ENCODE results near the gene SLC12A6.
A peak's percentile ranks its signal among the peaks of the same experiment; 100 is the strongest.

Gene SLC12A6

GRCh38 chr15:34327906-34328305 is 9.7 kb downstream of the SLC12A6 start:
- FAIRE-seq: peak; percentile 8

GRCh38 chr15:34325368-34325767 is 12.2 kb downstream of the SLC12A6 start:
- no peak for FAIRE-seq

- FAIRE-seq: peak; percentile 28
Observed at GRCh38 chr15:34324933-34325332, 12.6 kb downstream of the SLC12A6 start.

- FAIRE-seq: no peak
Observed at GRCh38 chr15:34323217-34323616, 14.4 kb downstream of the SLC12A6 start.

GRCh38 chr15:34318277-34319079 is 19.1 kb downstream of the SLC12A6 start:
- no peak for FAIRE-seq

GRCh38 chr15:34314491-34315490 is 22.8 kb downstream of the SLC12A6 start:
- no peak for FAIRE-seq

GRCh38 chr15:34311563-34311962 is 26.0 kb downstream of the SLC12A6 start:
- no peak for FAIRE-seq

GRCh38 chr15:34304613-34305012 is 33.0 kb downstream of the SLC12A6 start:
- no peak for FAIRE-seq

GRCh38 chr15:34301058-34301457 is 36.5 kb downstream of the SLC12A6 start:
- no peak for FAIRE-seq

- no peak for FAIRE-seq
Observed at GRCh38 chr15:34297059-34297458, 40.5 kb downstream of the SLC12A6 start.

GRCh38 chr15:34292621-34293020 is 45.0 kb downstream of the SLC12A6 start:
- FAIRE-seq: no peak

- FAIRE-seq: no peak
Observed at GRCh38 chr15:34284937-34285336, 52.6 kb downstream of the SLC12A6 start.

- FAIRE-seq: no peak
Observed at GRCh38 chr15:34282384-34282783, 55.2 kb downstream of the SLC12A6 start.

- no peak for FAIRE-seq
Observed at GRCh38 chr15:34280193-34280592, 57.4 kb downstream of the SLC12A6 start.

GRCh38 chr15:34279368-34279767 is 58.2 kb downstream of the SLC12A6 start:
- no peak for FAIRE-seq

GRCh38 chr15:34275721-34276120 is 61.9 kb downstream of the SLC12A6 start:
- FAIRE-seq: no peak

- no peak for FAIRE-seq
Observed at GRCh38 chr15:34275154-34275553, 62.4 kb downstream of the SLC12A6 start.

- no peak for FAIRE-seq
Observed at GRCh38 chr15:34271493-34271892, 66.1 kb downstream of the SLC12A6 start.

- FAIRE-seq: no peak
Observed at GRCh38 chr15:34266751-34267150, 70.8 kb downstream of the SLC12A6 start.

GRCh38 chr15:34264076-34264475 is 73.5 kb downstream of the SLC12A6 start:
- no peak for FAIRE-seq

- FAIRE-seq: no peak
Observed at GRCh38 chr15:34262362-34262761, 75.2 kb downstream of the SLC12A6 start.

- FAIRE-seq: no peak
Observed at GRCh38 chr15:34259566-34259965, 78.0 kb downstream of the SLC12A6 start.

- FAIRE-seq: no peak
Observed at GRCh38 chr15:34258151-34258550, 79.4 kb downstream of the SLC12A6 start.

- no peak for FAIRE-seq
Observed at GRCh38 chr15:34252545-34252944, 85.0 kb downstream of the SLC12A6 start.

Measured in G401.6 (cell line).